GM18870 (cell line): ENCODE measurements around the gene NFIB.

Source experiments
- ATAC-seq: cut with Tn5 transposase; IDR thresholded peaks from one replicate; pipeline ENCODE4 v1.9.1; 2021; ENCODE audit warnings: moderate library complexity; ENCODE audit not compliant: unreplicated experiment

The NFIB gene

DNA sequence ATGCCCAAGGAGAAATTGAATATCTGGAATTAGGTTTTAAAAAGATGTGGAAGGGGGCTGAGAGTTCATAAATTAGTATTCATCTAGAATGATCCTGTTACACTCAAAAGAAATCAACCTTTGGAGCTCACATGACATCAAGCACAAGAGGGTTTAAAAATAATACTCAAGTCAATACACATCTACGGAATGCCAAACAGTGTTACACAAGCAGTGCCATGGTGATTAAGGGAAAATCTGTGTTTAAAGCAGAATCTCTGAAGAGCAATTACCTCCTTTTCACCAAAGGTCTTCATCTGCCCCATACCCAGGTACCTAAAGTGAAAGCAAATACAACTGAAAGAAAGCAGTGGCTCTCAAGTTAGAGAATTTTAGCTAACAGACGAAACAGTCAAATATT, 261.6 kb downstream of the NFIB start:
- ATAC-seq: no peak

DNA sequence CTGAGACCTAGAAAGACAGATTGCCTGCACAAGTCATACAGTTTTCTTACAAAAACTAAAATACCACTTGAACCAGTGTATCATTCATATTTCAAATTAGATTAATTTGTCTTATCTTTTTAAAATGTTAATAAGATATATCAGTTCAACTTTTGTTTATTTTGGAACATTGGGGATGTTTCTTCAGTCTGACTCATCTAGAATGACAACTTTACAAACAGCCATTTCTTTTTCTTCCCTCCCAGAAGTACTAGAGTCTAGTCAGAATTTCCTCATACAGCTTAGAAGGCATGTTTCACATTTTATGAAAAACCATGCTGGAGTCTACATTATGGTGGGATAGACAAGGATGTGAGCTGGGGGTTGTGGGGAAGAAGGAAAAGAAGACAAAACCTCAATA, 262.5 kb downstream of the NFIB start:
- no peak for ATAC-seq

DNA sequence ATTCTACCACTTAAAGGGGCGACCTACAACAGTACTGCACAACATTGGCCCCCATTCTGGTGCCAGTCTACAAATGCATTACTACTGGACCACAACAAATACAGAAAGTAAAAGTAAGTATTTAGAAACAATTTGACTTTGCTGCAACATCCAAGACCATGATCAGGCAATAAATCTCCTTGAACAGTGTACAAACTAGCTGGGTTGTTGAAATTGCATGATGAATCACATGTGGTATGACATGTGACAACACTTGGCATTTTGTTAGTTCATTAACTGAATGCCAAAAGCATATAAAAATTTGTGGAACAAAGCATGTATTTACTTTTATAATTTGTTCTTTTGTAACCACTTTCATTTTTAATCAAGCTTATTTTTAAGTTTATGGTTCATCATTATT, 270.5 kb downstream of the NFIB start:
- ATAC-seq: no peak

DNA sequence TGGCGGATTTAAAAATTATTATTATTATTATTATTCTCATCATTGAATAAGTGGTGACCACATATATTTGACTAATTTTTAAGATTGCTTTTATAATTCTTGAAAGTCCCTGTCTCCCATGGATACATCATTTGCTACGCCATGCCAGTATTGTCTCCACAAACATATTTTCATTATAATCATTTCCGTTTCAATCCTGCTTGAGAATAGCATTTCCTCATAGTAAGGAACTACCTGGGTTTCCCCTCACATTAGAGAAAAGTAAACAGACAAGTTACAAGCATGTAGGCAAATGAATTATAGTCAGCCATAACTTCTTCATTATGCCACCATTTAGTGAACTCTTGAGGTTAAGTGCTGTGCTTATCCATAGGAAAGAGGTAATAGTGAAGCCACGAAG, 276.6 kb downstream of the NFIB start:
- ATAC-seq: no peak

DNA sequence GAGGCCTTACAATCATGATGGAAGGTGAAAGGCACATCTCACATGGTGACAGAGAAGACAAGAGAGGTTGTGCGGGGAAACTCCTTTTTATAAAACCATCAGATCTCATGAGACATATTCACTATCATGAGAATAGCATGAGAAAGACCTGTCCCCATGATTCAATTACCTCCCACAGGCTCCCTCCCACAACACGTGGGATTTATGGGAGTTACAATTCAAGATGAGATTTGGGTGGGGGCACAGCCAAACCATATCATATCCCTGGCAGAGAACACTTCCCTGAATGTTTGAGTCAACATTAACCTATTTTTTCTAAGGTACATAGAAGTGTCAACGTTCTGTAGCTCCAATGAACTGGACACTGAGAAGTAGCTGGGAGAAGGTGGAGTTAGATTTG, 280.9 kb downstream of the NFIB start:
- no peak for ATAC-seq
